HepG2 (cell line): ENCODE measurements around the gene CLPTM1. TPM values are rescaled to one million over a fixed set of nuclear protein-coding genes. Genes with fewer than 3 reads are reported as not detected.
A peak's percentile ranks its signal among the peaks of the same experiment; 100 is the strongest.

ENCODE experiments used
- ATF7-NPFF ChIP-seq: sonication (generic); formaldehyde crosslinking; IDR thresholded peaks from 2 replicates; pipeline ENCODE4 v1.8.1; 2023; ENCODE audit warnings: mild to moderate bottlenecking, low read depth, missing genetic modification reagents, moderate library complexity
- BHLHE40 ChIP-seq: IDR thresholded peaks from 2 replicates; pipeline ENCODE4 v1.6.1; 2011; ENCODE audit warnings: low read length, improper control_type of control experiment
- CBX2 ChIP-seq, 2 experiments: fragments of 200-600 bp in 1 of 2; sonication (generic); formaldehyde crosslinking in 1 of 2; IDR thresholded peaks; 2 replicates each; pipeline versions ENCODE4 v1.7.0 to v1.8.1; 2018 to 2022; ENCODE audit warnings: low read depth in 2 of 2, low read length in 1 of 2, mild to moderate bottlenecking in 1 of 2, missing genetic modification reagents in 1 of 2
- CENPBD1 ChIP-seq: sonication (generic); formaldehyde crosslinking; IDR thresholded peaks from 2 replicates; pipeline ENCODE4 v1.8.0; 2022; ENCODE audit warnings: missing genetic modification reagents, low read depth, mild to moderate bottlenecking, borderline replicate concordance
- HNF1B ChIP-seq: sonication (generic); formaldehyde crosslinking; IDR thresholded peaks from 2 replicates; pipeline ENCODE4 v1.5.1; 2020; ENCODE audit warnings: mild to moderate bottlenecking, moderate library complexity, missing genetic modification reagents
- MEF2D ChIP-seq: sonication (generic); formaldehyde crosslinking; IDR thresholded peaks from 2 replicates; pipeline ENCODE4 v1.5.1; 2020; ENCODE audit warnings: mild to moderate bottlenecking, missing genetic modification reagents
- NFKB2 ChIP-seq: sonication (generic); formaldehyde crosslinking; IDR thresholded peaks from 2 replicates; pipeline ENCODE4 v1.4.0; 2020; ENCODE audit warnings: missing genetic modification reagents, borderline replicate concordance
- POLR2G ChIP-seq: fragments of 200-400 bp; formaldehyde crosslinking; IDR thresholded peaks from 2 replicates; pipeline ENCODE4 v1.6.1; 2018; ENCODE audit warnings: mild to moderate bottlenecking, low read depth, low read length, moderate library complexity
- RAD21 ChIP-seq: fragments of 450-650 bp; formaldehyde crosslinking; IDR thresholded peaks from 2 replicates; pipeline ENCODE4 v1.5.0; 2020; ENCODE audit warnings: mild to moderate bottlenecking
- RFXAP ChIP-seq: sonication (generic); formaldehyde crosslinking; IDR thresholded peaks from 2 replicates; pipeline ENCODE4 v1.4.0; 2020; ENCODE audit warnings: missing genetic modification reagents, borderline replicate concordance
- SALL2 ChIP-seq: sonication (generic); formaldehyde crosslinking; IDR thresholded peaks from 2 replicates; pipeline ENCODE4 v1.8.1; 2023; ENCODE audit warnings: mild to moderate bottlenecking, missing genetic modification reagents, inconsistent platforms
- SMYD3 ChIP-seq: sonication (generic); formaldehyde crosslinking; IDR thresholded peaks from 2 replicates; pipeline ENCODE4 v1.8.1; 2023; ENCODE audit warnings: mild to moderate bottlenecking, missing genetic modification reagents
- TGIF2 ChIP-seq: IDR thresholded peaks from 2 replicates; pipeline ENCODE4 v1.6.1; 2016; ENCODE audit warnings: control low read depth, missing compliant biosample characterization
- ZFP82 ChIP-seq: sonication (generic); formaldehyde crosslinking; IDR thresholded peaks from 2 replicates; pipeline ENCODE4 v1.5.1; 2020; ENCODE audit warnings: mild to moderate bottlenecking, missing genetic modification reagents, borderline replicate concordance
- ZNF350 ChIP-seq: sonication (generic); formaldehyde crosslinking; IDR thresholded peaks from 2 replicates; pipeline ENCODE4 v1.4.0; 2020; ENCODE audit warnings: mild to moderate bottlenecking, low read depth, missing genetic modification reagents, borderline replicate concordance
- ZNF44 ChIP-seq: sonication (generic); formaldehyde crosslinking; IDR thresholded peaks from 2 replicates; pipeline ENCODE4 v1.5.1; 2020; ENCODE audit warnings: mild to moderate bottlenecking, missing genetic modification reagents
- ZNF607 ChIP-seq: sonication (generic); formaldehyde crosslinking; IDR thresholded peaks from 2 replicates; pipeline ENCODE4 v1.5.1; 2020; ENCODE audit warnings: missing genetic modification reagents, mild to moderate bottlenecking, borderline replicate concordance
- ZNF687 ChIP-seq: sonication (generic); formaldehyde crosslinking; IDR thresholded peaks from 2 replicates; pipeline ENCODE4 v1.5.1; 2020; ENCODE audit warnings: mild to moderate bottlenecking, missing genetic modification reagents, moderate library complexity
- polyA plus RNA-seq, 8 experiments: library from polyadenylated mRNA; depleted of rRNA in 3 of 8; stranded (reverse) in 7 of 8; unstranded in 1 of 8; fragments of >200 nt; fragmentation: Illumina TruSeq in 4 of 8; extraction: Trizol in 4 of 8; gene quantifications; 2 replicates each; pipeline versions ENCODE4 v1.2.1 to v1.2.3, GENCODE V29; 2011 to 2016; ENCODE audit warnings: low read depth in 4 of 8, missing spikeins in 1 of 8, mixed read lengths in 1 of 8; ENCODE audit not compliant: insufficient read depth in 1 of 8
- total RNA-seq, 5 experiments: library from RNA; depleted of rRNA; stranded (reverse); fragments of >200 nt; fragmentation: Illumina TruSeq; extraction: Trizol; gene quantifications; 2 replicates each; pipeline ENCODE4 v1.2.3, GENCODE V29; 2016; ENCODE audit warnings: low read depth in 1 of 5

The CLPTM1 gene
- total and polyA plus RNA-seq, 2 of the 13 experiments (the other 11 are each of a cell fraction or from before 2014, with no cell fraction given) = 34.9 to 42.8 TPM

GRCh38 chr19:44951179-44952159 lies 3.7 kb upstream of the CLPTM1 start (continued):
- TF ChIP-seq ATF7-NPFF (CRISPR knock-in tag) = 0 out of 2 replicates have a peak, but pooled peaks have one; percentile 24
- TF ChIP-seq RFXAP (CRISPR knock-in tag) = peak; percentile 54; the same call in 1 of the 2 replicates
- TF ChIP-seq TGIF2 = peak; percentile 37; the same call in 1 of the 2 replicates
- peak; percentile 64 for TF ChIP-seq ZNF687 (CRISPR knock-in tag)
- peak; percentile 79 for TF ChIP-seq RAD21 (CRISPR knock-in tag)
- TF ChIP-seq NFKB2 (CRISPR knock-in tag) = no peak
- 0 out of 2 replicates have a peak, but pooled peaks have one; percentile 36 for TF ChIP-seq ZNF44 (CRISPR knock-in tag)
- peak; percentile 22; the same call in 1 of the 2 replicates for TF ChIP-seq ZNF350 (CRISPR knock-in tag)
- TF ChIP-seq BHLHE40 = 0 out of 2 replicates have a peak, but pooled peaks have one; percentile 4
- no peak for TF ChIP-seq SALL2 (CRISPR knock-in tag)
- TF ChIP-seq SMYD3 (CRISPR knock-in tag) = 0 out of 2 replicates have a peak, but pooled peaks have one; percentile 47
- TF ChIP-seq CENPBD1 = no peak
- TF ChIP-seq CBX2 (IDR thresholded peaks at IDR 0.05; ENCODE audit: low read depth, low read length) = no peak
- no peak for TF ChIP-seq CBX2 (CRISPR knock-in tag; IDR thresholded peaks at IDR 0.05; ENCODE audit: low read depth)
- TF ChIP-seq ZNF607 (CRISPR knock-in tag) = 0 out of 2 replicates have a peak, but pooled peaks have one; percentile 32
- TF ChIP-seq MEF2D (CRISPR knock-in tag) = 0 out of 2 replicates have a peak, but pooled peaks have one; percentile 18
- TF ChIP-seq HNF1B (CRISPR knock-in tag) = 0 out of 2 replicates have a peak, but pooled peaks have one; percentile 42
- peak; percentile 75 for TF ChIP-seq POLR2G
- TF ChIP-seq ZFP82 (CRISPR knock-in tag) = no peak
